ENCODE measurements around the gene EXOC1L.

Gene EXOC1L

GRCh38 chr4:55880652-55881280 lies 61.2 kb downstream of the EXOC1L start:
- DNase-seq, result no peak

- no peak for DNase-seq
Measured at GRCh38 chr4:55884093-55884850, 64.7 kb downstream of the EXOC1L start.

- no peak for DNase-seq
Measured at GRCh38 chr4:55884851-55885219, 65.2 kb downstream of the EXOC1L start.
